Mesenchymal stem cell (in vitro differentiated cells and primary cell): ENCODE data around the gene BTBD2.

ENCODE experiments used
- DNase-seq: peaks from one replicate; pipeline ENCODE4 v3.0.0-alpha.2; 2013
- H2AFZ ChIP-seq: one replicate; pipeline ENCODE4 v1.6.1; 2013; ENCODE audit warnings: low read depth, mild to moderate bottlenecking, control low read depth, inconsistent platforms, low read length, moderate library complexity
- H2AK5ac ChIP-seq: 2 replicates; pipeline ENCODE4 v1.6.1; 2013; ENCODE audit warnings: low read length, moderate library complexity, mild to moderate bottlenecking, inconsistent platforms; ENCODE audit not compliant: severe bottlenecking
- H2BK120ac ChIP-seq: one replicate; pipeline ENCODE4 v1.6.1; 2013; ENCODE audit warnings: low read depth, mild to moderate bottlenecking, inconsistent platforms, low read length, moderate library complexity
- H2BK12ac ChIP-seq, 2 experiments: one replicate each; pipeline ENCODE4 v1.6.1; 2013; ENCODE audit warnings: inconsistent platforms in 2 of 2, low read length in 2 of 2, mild to moderate bottlenecking in 2 of 2, moderate library complexity in 2 of 2, control low read depth in 1 of 2
- H2BK15ac ChIP-seq: one replicate; pipeline ENCODE4 v1.6.1; 2013; ENCODE audit warnings: mild to moderate bottlenecking, low read depth, inconsistent platforms; ENCODE audit not compliant: poor library complexity, severe bottlenecking
- H2BK5ac ChIP-seq: 2 replicates; pipeline ENCODE4 v1.6.1; 2013; ENCODE audit warnings: low read depth, mild to moderate bottlenecking, low read length, control low read depth, inconsistent platforms; ENCODE audit not compliant: poor library complexity, severe bottlenecking
- H3K14ac ChIP-seq, 2 experiments: one replicate each; pipeline ENCODE4 v1.6.1; 2013; ENCODE audit warnings: inconsistent platforms in 2 of 2, low read length in 2 of 2, control low read depth in 1 of 2, mild to moderate bottlenecking in 1 of 2, moderate library complexity in 1 of 2
- H3K18ac ChIP-seq, 2 experiments: one replicate each; pipeline ENCODE4 v1.6.1; 2013; ENCODE audit warnings: inconsistent platforms in 2 of 2, low read length in 2 of 2, control low read depth in 1 of 2, low read depth in 1 of 2, mild to moderate bottlenecking in 1 of 2
- H3K23ac ChIP-seq, 2 experiments: one replicate each; pipeline ENCODE4 v1.6.1; 2013; ENCODE audit warnings: inconsistent platforms in 2 of 2, low read length in 2 of 2, mild to moderate bottlenecking in 2 of 2, moderate library complexity in 2 of 2, control low read depth in 1 of 2
- H3K27ac ChIP-seq: 2 replicates; pipeline ENCODE4 v1.5.1; 2013; ENCODE audit warnings: mild to moderate bottlenecking, moderate library complexity, low read length, control low read depth, inconsistent platforms; ENCODE audit not compliant: poor library complexity, severe bottlenecking
- H3K27me3 ChIP-seq, 2 experiments: 2 replicates each; pipeline versions ENCODE4 v1.6.1 to v1.7.0; 2013; ENCODE audit warnings: low read length in 2 of 2, mild to moderate bottlenecking in 2 of 2, moderate library complexity in 2 of 2, control low read depth in 1 of 2, inconsistent platforms in 1 of 2; ENCODE audit not compliant: control insufficient read depth in 1 of 2, insufficient read depth in 1 of 2
- H3K36me3 ChIP-seq, 2 experiments: 2 replicates each; pipeline versions ENCODE4 v1.6.1 to v1.7.0; 2013; ENCODE audit warnings: low read length in 2 of 2, control low read depth in 1 of 2, inconsistent platforms in 1 of 2, low read depth in 1 of 2, mild to moderate bottlenecking in 1 of 2; ENCODE audit not compliant: insufficient read depth in 2 of 2, control insufficient read depth in 1 of 2
- H3K4ac ChIP-seq, 2 experiments: one replicate each; pipeline ENCODE4 v1.6.1; 2013; ENCODE audit warnings: inconsistent platforms in 2 of 2, low read length in 2 of 2, mild to moderate bottlenecking in 2 of 2, moderate library complexity in 2 of 2, control low read depth in 1 of 2, low read depth in 1 of 2
- H3K4me1 ChIP-seq: 2 replicates; pipeline ENCODE4 v1.6.1; 2013; ENCODE audit warnings: low read depth, low read length, control low read depth; ENCODE audit not compliant: control insufficient read depth, insufficient read depth
- H3K4me2 ChIP-seq: 2 replicates; pipeline ENCODE4 v1.6.1; 2013; ENCODE audit warnings: low read length, mild to moderate bottlenecking, inconsistent platforms; ENCODE audit not compliant: poor library complexity, severe bottlenecking
- H3K4me3 ChIP-seq, 2 experiments: 2 replicates each; pipeline versions ENCODE4 v1.5.1 to v1.7.0; 2013; ENCODE audit warnings: low read length in 2 of 2, mild to moderate bottlenecking in 2 of 2, control low read depth in 1 of 2, low read depth in 1 of 2; ENCODE audit not compliant: insufficient read depth in 1 of 2
- H3K79me1 ChIP-seq: replicated peaks from 2 replicates; pipeline ENCODE4 v1.6.1; 2013; ENCODE audit warnings: mild to moderate bottlenecking, control low read depth, low read length, inconsistent platforms; ENCODE audit not compliant: poor library complexity, severe bottlenecking
- H3K9ac ChIP-seq: 2 replicates; pipeline ENCODE4 v1.7.0; 2013; ENCODE audit warnings: mild to moderate bottlenecking, low read length, moderate library complexity
- H3K9me3 ChIP-seq: 2 replicates; pipeline ENCODE4 v1.7.0; 2013; ENCODE audit warnings: mild to moderate bottlenecking, low read length; ENCODE audit not compliant: control insufficient read depth
- H4K8ac ChIP-seq: one replicate; pipeline ENCODE4 v1.6.1; 2013; ENCODE audit warnings: inconsistent platforms, mild to moderate bottlenecking, low read length, moderate library complexity
- H4K91ac ChIP-seq: one replicate; pipeline ENCODE4 v1.6.1; 2013; ENCODE audit warnings: mild to moderate bottlenecking, low read length, inconsistent platforms
- WGBS: methylation state at CpG from one replicate; pipeline ENCODE4 v1.1.7; 2013; ENCODE audit warnings: mixed read lengths; 5-methylcytosine and 5-hydroxymethylcytosine counted together

Gene BTBD2

GRCh38 chr19:2044709-2045500 lies 29.4 kb upstream of the BTBD2 start:
- no peak overlapping the region for H3K14ac ChIP-seq
- H3K4me2 ChIP-seq: no peak overlapping the region
- no peak overlapping the region for H2BK120ac ChIP-seq
- H4K8ac ChIP-seq: no peak overlapping the region
- H3K27ac ChIP-seq: no peak overlapping the region
- no peak for DNase-seq
- no peak overlapping the region for H2BK15ac ChIP-seq
- H3K4me3 ChIP-seq: no peak overlapping the region
- no peak overlapping the region for H3K9ac ChIP-seq
- no peak overlapping the region for H2BK12ac ChIP-seq
- WGBS: 94% methylated on average over 18 of the region's 18 CpGs
- peak overlapping the region in 1 of 2 experiments; percentile 21 for H3K4ac ChIP-seq
- H3K27me3 ChIP-seq: no peaks in the 10 kb centered on the region
- no peak overlapping the region for H3K23ac ChIP-seq
- H3K18ac ChIP-seq: no peak overlapping the region
- no peak overlapping the region for H2AFZ ChIP-seq
- H3K4me1 ChIP-seq: peaks cover 80% of the 10 kb centered on the region
- H3K9me3 ChIP-seq: no peaks in the 10 kb centered on the region
- no peak overlapping the region for H2BK5ac ChIP-seq
- peak overlapping the region; percentile 16 for H4K91ac ChIP-seq
- H3K79me1 ChIP-seq: peaks cover 50% of the 10 kb centered on the region
- peaks cover 70 to 91% of the 10 kb centered on the region in 2 experiments for H3K36me3 ChIP-seq
- no peak overlapping the region for H2AK5ac ChIP-seq

DNA sequence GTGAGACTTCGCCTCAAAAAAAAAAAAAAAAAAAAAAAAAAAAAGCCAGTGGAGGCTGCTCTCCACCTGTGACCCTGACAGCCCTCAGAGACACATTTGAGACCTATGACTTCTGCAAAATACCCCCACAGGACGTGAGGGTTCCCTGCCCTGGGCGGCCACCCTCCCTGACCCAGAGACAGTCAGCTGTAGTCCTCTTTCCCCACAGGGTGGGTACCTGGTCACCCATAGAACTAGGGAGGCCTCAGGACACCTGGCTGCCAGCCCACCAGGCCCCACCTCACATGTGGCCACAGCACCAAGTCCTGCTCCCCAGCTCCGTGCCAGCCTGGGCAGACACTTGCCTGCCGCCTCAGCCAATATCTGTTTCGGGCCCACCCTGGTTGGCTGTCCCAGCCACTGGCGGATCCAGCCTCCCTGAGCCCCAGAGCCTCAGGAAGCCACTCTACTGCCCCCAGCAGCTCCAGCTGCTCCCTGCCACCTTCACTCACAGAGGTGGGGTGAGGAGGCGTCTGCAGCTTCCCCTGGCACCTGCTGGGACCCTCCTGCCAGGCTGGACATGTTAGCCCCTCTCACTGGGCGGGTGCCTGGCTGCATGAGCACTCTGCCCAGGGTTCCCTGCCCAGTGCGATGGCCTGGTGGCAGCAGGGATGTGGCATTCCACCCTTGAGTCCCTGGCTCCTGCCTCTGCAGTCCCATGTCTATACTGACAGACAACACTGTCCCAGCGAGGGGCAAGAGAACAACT lies 28.6 kb upstream of the BTBD2 start:
- Histone ChIP-seq H2BK120ac (no peak overlapping the region), H2BK12ac (no peak overlapping the region), H3K9me3 (no peaks in the 10 kb centered on the region), H3K4me2 (no peak overlapping the region), H3K4me3 (no peak overlapping the region), H2AK5ac (no peak overlapping the region), H3K36me3 (peaks cover 75 to 96% of the 10 kb centered on the region in 2 experiments), H3K9ac (no peak overlapping the region), H3K4me1 (peaks cover 75% of the 10 kb centered on the region), H3K14ac (no peak overlapping the region), H4K91ac (peak overlapping the region; percentile 16), H2BK5ac (no peak overlapping the region), H3K23ac (no peak overlapping the region), H3K79me1 (peaks cover 50% of the 10 kb centered on the region), H3K4ac (no peak overlapping the region), H2AFZ (no peak overlapping the region), H4K8ac (peak overlapping the region; percentile 31), H3K18ac (no peak overlapping the region), H3K27me3 (no peaks in the 10 kb centered on the region), H3K27ac (no peak overlapping the region), H2BK15ac (no peak overlapping the region)
- no peak for DNase-seq
- 94% methylated on average over 11 of the region's 11 CpGs for WGBS

DNA sequence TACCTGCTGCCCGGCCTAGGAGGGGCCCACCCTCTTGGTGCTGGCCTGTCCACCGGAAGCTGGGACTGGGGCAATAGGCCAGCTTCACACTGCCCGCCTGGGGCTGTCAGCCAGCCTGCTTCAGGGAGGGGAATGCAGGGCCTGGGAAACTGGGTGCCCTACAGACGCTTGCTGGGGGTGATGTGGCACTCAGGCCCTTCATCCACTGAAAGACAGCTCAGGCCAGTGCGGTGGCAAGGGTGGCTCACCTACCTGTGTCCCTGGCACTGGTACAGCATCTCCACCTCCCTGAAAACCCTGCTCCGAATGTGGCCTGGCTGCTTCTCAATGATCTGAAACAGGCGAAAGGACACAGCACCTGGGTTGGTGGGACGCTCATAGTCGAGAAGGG lies 27.7 kb upstream of the BTBD2 start:
- DNase-seq: no peak
- H2BK5ac ChIP-seq: no peak overlapping the region
- H2BK120ac ChIP-seq: no peak overlapping the region
- H3K27me3 ChIP-seq: no peaks in the 10 kb centered on the region
- H3K27ac ChIP-seq: no peak overlapping the region
- no peaks in the 10 kb centered on the region for H3K9me3 ChIP-seq
- no peak overlapping the region for H3K14ac ChIP-seq
- no peak overlapping the region for H3K4me2 ChIP-seq
- H4K91ac ChIP-seq: no peak overlapping the region
- no peak overlapping the region for H3K4me3 ChIP-seq
- no peak overlapping the region for H2BK12ac ChIP-seq
- no peak overlapping the region for H3K18ac ChIP-seq
- H3K4me1 ChIP-seq: peaks cover 66% of the 10 kb centered on the region
- H2AFZ ChIP-seq: no peak overlapping the region
- H2BK15ac ChIP-seq: peak overlapping the region; percentile 78
- H3K36me3 ChIP-seq: peaks cover 78 to 96% of the 10 kb centered on the region in 2 experiments
- no peak overlapping the region for H3K23ac ChIP-seq
- peaks cover 50% of the 10 kb centered on the region for H3K79me1 ChIP-seq
- no peak overlapping the region for H3K9ac ChIP-seq
- H2AK5ac ChIP-seq: peak overlapping the region; percentile 36
- peak overlapping the region in 1 of 2 experiments; percentile 10 for H3K4ac ChIP-seq
- peak overlapping the region; percentile 33 for H4K8ac ChIP-seq
- 93% methylated on average over 9 of the region's 9 CpGs for WGBS
